Stimulated activated CD4-positive, alpha-beta T cell treated with anti-CD3 and anti-CD28 coated beads, TNF-alpha, amount 100 ng/mL, for 4 hours (primary cell): ENCODE data around the gene WDR31.

ENCODE experiments used
- DNase-seq, 3 experiments: peaks; one replicate each; pipeline ENCODE4 v3.0.0-alpha.2; 2020; ENCODE audit warnings: low read depth in 3 of 3

Gene WDR31

DNA sequence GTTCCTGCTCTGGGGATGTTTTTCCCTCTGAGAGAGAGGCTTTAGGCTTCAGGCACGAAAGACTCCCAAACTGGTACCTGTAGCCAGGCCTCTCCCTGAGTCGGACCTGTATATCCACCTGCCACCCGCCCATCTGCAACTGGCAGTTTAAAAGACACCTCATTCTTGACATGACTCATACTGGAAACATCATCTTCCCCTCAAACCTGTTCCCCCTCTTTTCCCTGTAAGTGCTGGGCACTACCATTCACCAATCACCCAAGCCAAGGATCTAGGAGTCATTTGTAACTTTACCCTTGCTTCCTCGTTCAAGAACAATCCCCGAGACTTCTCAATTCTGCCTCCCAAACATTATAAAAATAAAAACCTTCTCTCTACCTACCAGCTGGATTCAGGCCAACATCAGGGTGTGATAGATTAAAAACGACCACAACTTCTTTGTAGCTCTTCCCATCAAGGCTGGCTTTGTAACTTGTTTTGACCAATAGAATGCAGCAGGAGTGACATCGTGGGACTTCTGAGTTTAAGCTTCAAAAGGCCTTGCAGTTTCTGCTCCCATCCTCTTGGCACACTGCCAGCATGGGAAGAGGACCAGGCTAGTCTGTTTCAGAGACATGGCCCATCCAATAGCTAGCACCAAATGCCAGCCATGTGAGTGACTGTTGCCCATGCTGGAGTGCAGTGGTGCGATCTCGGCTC lies 1.8 kb upstream of the WDR31 start:
- DNase-seq = no peak

DNA sequence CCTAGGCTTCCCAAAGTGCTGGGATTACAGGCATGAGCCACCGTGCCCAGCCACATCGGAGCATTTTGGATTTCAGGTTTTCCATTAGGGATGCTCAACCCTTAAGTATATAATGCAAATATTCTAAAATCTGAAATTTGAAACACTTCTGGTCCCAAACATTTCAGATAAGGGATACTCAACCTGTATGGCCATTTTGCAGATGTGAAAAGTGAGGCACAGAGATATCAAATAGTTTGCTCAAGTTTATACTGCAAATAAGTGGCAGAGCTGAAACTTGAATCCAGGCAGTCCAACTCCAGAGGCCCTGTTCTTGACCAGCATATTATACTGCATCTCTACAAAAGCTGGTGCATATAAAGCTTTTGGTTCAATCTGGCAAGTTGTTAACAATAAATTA lies 2.4 kb downstream of the WDR31 start:
- DNase-seq = no peak

DNA sequence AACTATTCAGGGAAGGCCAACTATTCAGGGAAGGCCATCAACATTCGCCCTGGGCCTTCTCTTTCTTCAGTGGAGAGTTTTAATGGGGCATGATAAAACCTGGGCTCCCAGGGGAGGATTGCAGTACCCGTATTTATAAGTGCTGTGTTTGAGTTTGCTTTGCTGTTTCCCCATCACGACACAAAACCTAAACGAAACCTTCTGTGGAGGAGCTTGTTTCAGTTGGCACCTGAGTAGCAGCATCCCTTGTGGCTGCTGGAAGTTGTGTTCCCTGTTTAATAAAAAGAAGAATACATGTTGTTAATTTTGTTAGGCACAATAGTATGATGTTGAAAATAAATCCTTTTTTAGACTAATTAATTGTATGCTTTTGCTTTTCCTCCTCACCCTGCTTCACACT lies 8.3 kb downstream of the WDR31 start:
- DNase-seq = no peak

- DNase-seq = no peak
Measured at GRCh38 chr9:113328045-113328782, 11.9 kb downstream of the WDR31 start.

- DNase-seq = no peak
Measured at GRCh38 chr9:113326230-113326629, 13.8 kb downstream of the WDR31 start.

- DNase-seq = no peak
Measured at GRCh38 chr9:113322671-113323070, 17.4 kb downstream of the WDR31 start.

DNA sequence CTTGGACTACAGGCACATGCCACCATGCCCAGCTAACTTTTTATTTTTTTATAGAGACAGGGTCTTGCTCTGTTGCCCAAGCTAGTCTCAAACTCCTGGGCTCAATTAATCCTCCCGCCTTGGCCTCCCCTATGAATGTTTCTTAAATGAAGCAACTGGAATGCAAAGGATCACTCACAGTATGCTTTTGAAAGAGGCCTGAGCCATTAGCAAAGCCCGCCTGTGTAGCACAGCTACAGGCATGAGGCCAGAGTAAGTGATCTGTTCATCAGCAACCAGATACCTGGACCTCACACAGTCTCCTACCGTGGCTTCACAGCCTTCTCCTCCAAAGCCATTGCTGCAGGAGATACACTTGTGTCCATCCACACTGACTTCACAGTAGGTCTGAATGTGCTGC lies 20.0 kb downstream of the WDR31 start:
- DNase-seq = no peak

DNA sequence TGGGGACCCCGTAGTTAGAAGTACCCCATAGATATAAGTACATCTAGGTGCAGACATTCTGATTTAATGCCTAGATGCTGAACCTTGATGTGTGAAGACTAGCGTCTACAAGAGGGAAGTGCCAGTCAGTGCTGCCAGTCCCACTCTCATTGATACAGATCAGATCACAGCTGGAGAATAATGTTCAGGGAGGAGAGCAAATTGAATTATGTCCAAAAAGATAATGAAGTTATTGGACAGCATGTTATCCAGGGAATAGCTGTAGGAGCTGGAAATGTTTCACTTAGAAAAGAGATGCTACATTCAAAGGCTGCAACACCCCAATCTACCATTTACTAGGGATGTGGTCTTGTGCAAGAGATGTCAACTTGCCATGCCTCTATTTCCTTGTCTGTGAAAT lies 21.0 kb downstream of the WDR31 start:
- no peak for DNase-seq

DNA sequence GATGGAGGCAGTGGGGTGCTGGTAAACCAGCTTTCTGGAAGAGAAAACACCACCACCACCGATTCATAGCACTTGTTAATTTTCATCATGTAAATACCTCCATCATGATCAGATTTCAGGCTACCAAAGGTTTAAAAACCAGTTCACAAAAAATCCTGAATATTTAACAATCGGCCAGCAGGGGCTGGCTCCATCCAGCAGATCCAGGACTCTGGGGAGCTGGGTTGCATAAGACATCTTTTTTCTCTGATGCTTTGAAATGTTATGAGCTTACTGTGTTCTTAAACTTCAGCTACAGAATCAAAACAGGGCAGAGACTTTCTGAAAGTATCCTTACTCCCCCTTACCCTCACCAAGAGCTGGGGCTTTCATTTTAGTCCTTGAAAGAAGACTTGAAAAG lies 22.3 kb downstream of the WDR31 start:
- DNase-seq = no peak

- no peak for DNase-seq
Measured at GRCh38 chr9:113316030-113316429, 24.0 kb downstream of the WDR31 start.

DNA sequence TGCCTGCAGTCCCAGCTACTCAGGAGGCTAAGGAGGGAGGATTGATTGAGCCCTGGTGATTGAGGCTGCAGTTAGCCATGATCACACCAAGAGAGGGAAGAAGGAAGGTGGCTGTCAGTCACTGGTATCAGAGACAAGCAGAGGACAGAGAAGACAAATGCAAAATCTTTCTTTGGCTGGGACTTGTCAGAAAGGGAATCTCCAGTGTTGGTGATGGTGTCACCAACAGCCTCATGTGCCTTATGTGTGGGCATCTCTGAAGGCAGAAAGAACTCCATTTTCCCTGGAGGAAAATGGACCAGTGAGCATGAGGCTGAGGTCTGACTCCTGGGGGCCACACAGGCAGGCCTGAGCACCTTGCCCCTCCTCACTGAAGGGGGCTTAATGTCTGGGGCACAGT lies 24.8 kb downstream of the WDR31 start:
- no peak for DNase-seq

- DNase-seq = no peak
Measured at GRCh38 chr9:113313261-113313660, 26.8 kb downstream of the WDR31 start.

- no peak for DNase-seq
Measured at GRCh38 chr9:113311961-113312360, 28.1 kb downstream of the WDR31 start.

- DNase-seq = no peak
Measured at GRCh38 chr9:113310538-113310937, 29.5 kb downstream of the WDR31 start.

DNA sequence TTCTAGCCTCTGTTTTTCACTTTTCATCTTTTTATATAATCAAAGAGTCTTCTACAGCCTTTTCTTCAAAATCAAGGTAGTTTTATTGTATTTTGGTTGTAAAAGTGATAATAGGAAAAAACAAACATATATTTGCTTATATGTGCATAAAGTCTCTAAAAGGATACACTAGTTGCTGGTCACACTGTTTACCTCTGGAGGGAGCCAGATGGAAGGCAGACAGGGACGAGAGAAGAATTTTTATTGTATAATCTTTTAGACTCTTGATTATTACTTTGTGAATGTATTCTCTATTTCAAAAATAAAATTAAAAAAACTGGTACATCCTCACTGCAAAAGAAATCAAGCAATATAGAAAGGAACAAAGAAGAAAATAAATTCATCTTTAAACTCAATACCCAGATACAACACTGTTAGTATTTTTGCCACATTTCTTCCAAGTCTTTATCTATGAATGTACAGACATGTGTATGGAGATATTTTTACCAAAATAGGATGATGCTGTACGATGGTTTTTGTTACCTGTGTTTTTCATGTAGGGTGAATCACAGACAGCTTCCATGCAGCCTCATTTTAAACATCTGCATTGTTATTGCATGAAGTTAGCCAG lies 30.8 kb downstream of the WDR31 start:
- no peak for DNase-seq

DNA sequence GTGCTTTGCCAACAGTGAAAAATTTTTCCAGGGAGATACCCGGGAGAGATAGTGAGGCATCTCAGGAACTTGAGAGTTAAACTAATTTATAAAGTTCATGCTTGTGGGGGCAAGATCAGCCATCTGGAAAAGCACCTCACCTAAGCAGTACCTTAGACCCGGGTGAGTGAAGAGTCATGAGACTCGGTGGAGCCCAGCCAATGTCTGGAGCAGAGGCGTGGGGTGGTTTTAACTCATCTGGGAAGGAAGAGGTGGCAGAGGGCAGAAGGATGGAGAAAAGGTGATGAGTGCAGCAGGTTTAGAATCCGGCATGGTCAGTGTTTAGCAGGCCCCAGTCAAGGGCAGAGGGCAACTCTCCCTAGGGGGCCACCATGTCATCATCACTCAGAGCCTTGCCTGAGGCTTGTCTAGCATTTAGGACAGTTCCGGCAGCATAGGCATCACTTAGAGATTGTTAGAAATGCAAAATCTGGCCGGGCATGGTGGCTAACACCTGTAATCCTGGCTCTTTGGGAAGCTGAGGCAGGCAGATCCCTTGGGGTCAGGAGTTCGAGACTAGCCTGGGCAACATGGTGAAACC lies 32.6 kb downstream of the WDR31 start:
- DNase-seq = no peak

- DNase-seq = no peak
Measured at GRCh38 chr9:113306566-113306965, 33.5 kb downstream of the WDR31 start.

GRCh38 chr9:113302792-113303418 lies 37.2 kb downstream of the WDR31 start, which contains the start of gene RNF183:
RNF183 (minus strand) TSS chr9:113303376; CDS start chr9:113298184, 5,192 bp downstream.
- DNase-seq = no peak

- no peak for DNase-seq
Measured at GRCh38 chr9:113301548-113301947, 38.5 kb downstream of the WDR31 start.

DNA sequence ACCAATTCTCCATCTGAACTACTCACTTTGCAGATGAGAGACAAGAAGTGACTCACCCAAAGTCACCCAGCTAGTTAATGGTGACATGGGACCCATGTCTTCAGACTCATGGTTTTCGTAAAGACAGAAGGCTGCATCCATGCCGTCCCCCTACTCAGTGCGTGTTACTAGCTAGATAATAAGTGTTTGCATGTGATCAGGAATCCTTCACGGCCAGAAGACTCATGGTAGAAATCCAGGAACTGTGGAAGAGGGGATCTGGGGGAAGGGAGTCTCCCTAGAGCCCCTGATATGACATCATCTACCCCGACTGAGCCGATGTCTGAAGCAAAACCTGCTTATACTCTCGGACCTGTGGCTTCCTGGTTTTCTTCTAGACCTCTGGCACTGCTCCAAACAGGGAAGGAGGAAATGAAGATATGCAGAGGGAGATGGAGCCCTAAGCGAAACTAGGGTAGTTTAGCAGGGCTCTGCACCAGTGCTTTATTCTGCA lies 40.2 kb downstream of the WDR31 start:
- DNase-seq = no peak

- no peak for DNase-seq
Measured at GRCh38 chr9:113298924-113299770, 40.9 kb downstream of the WDR31 start.
